Activated T-cell treated with anti-CD3 and anti-CD28 coated beads for 48 hours (primary cell): ENCODE results near the gene IL7R.

Experiments
- DNase-seq: peaks from one replicate; pipeline ENCODE4 v3.0.0-alpha.2; 2020; ENCODE audit warnings: low read depth

IL7R gene

GRCh38 chr5:35904443-35905132 lies 47.9 kb downstream of the IL7R start:
- no peak for DNase-seq

- DNase-seq: no peak
Observed at GRCh38 chr5:35908228-35908627, 51.5 kb downstream of the IL7R start.

GRCh38 chr5:35908814-35909213 lies 52.1 kb downstream of the IL7R start:
- no peak for DNase-seq

- no peak for DNase-seq
Observed at GRCh38 chr5:35919191-35919590, 62.5 kb downstream of the IL7R start.

- DNase-seq: no peak
Observed at GRCh38 chr5:35920890-35921289, 64.2 kb downstream of the IL7R start.

- no peak for DNase-seq
Observed at GRCh38 chr5:35921930-35922329, 65.2 kb downstream of the IL7R start.

GRCh38 chr5:35922468-35922867 lies 65.8 kb downstream of the IL7R start:
- DNase-seq: no peak

- no peak for DNase-seq
Observed at GRCh38 chr5:35924122-35924949, 67.6 kb downstream of the IL7R start.

- DNase-seq: peak; percentile 83
Observed at GRCh38 chr5:35924950-35925722, 68.4 kb downstream of the IL7R start.

GRCh38 chr5:35926389-35927051 lies 69.8 kb downstream of the IL7R start:
- no peak for DNase-seq
